CD4-positive, CD25-positive, alpha-beta regulatory T cell (primary cell): Measurements from ENCODE around the gene UGT1A8. TPM values are rescaled to one million over a fixed set of nuclear protein-coding genes. Genes with fewer than 3 reads are reported as not detected.
A peak's percentile ranks its signal among the peaks of the same experiment; 100 is the strongest.

ENCODE experiments used
- ATAC-seq, 2 donors: fragments of 150-1000 bp; cut with Tn5 transposase; one replicate each; pipeline ENCODE4 v1.10.0; 2021; ENCODE audit warnings: low read depth in 2 of 2, moderate number of reproducible peaks in 2 of 2, moderate library complexity in 1 of 2
- DNase-seq, 3 donors: peaks; one replicate each; pipeline versions ENCODE4 v3.0.0 to v3.0.0-alpha.2; 2012 to 2022; ENCODE audit warnings: mixed read lengths in 1 of 3
- H3K27ac ChIP-seq: one replicate; pipeline ENCODE4 v1.7.0; 2013; ENCODE audit warnings: mild to moderate bottlenecking, low read length; ENCODE audit not compliant: insufficient read depth, poor library complexity, severe bottlenecking
- H3K27me3 ChIP-seq: one replicate; pipeline ENCODE4 v1.7.0; 2013; ENCODE audit warnings: low read length; ENCODE audit not compliant: control insufficient read depth, insufficient read depth
- H3K36me3 ChIP-seq: one replicate; pipeline ENCODE4 v1.7.0; 2013; ENCODE audit warnings: mild to moderate bottlenecking, low read length, moderate library complexity; ENCODE audit not compliant: control insufficient read depth, insufficient read depth
- H3K4me1 ChIP-seq: 2 replicates; pipeline ENCODE4 v1.7.0; 2013; ENCODE audit warnings: mild to moderate bottlenecking, low read length; ENCODE audit not compliant: insufficient read depth, control insufficient read depth, poor library complexity, severe bottlenecking
- H3K4me3 ChIP-seq: one replicate; pipeline ENCODE4 v1.7.0; 2013; ENCODE audit warnings: low read depth, mild to moderate bottlenecking, low read length, moderate library complexity
- H3K9me3 ChIP-seq, 2 experiments: 1 replicate in 1 of 2; 2 replicates in 1 of 2; pipeline ENCODE4 v1.7.0; 2013; ENCODE audit warnings: low read length in 2 of 2, mild to moderate bottlenecking in 1 of 2, moderate library complexity in 1 of 2; ENCODE audit not compliant: control insufficient read depth in 2 of 2
- H3K27ac Mint-ChIP-seq, 3 donors: one replicate each; pipeline ENCODE4 v1.8.0; 2020 to 2022; ENCODE audit warnings: mild to moderate bottlenecking in 3 of 3, mixed read lengths in 3 of 3, moderate library complexity in 2 of 3
- H3K27me3 Mint-ChIP-seq: one replicate; pipeline ENCODE4 v1.8.0; 2022; ENCODE audit warnings: mild to moderate bottlenecking, mixed read lengths
- H3K36me3 Mint-ChIP-seq: one replicate; pipeline ENCODE4 v1.8.0; 2020; ENCODE audit warnings: mixed read lengths
- H3K4me1 Mint-ChIP-seq, 4 donors: one replicate each; pipeline ENCODE4 v1.8.0; 2020 to 2022; ENCODE audit warnings: mixed read lengths in 4 of 4, mild to moderate bottlenecking in 1 of 4
- H3K4me3 Mint-ChIP-seq, 4 donors: one replicate each; pipeline ENCODE4 v1.8.0; 2020 to 2022; ENCODE audit warnings: mild to moderate bottlenecking in 4 of 4, mixed read lengths in 4 of 4, moderate library complexity in 3 of 4
- H3K9me3 Mint-ChIP-seq, 7 donors: one replicate each; pipeline ENCODE4 v1.8.0; 2020 to 2022; ENCODE audit warnings: mixed read lengths in 7 of 7, mild to moderate bottlenecking in 3 of 7, moderate library complexity in 2 of 7
- polyA plus RNA-seq, 4 donors: library from polyadenylated mRNA; unstranded; fragments of 300-500 nt; fragmentation: Illumina TruSeq; gene quantifications; one replicate each; pipeline ENCODE4 v1.2.3, GENCODE V29; 2021
- total RNA-seq: library from RNA; stranded (reverse); gene quantifications from one replicate; pipeline ENCODE4 v1.2.3, GENCODE V29; 2022

UGT1A8 gene
- total and polyA plus RNA-seq, 5 donors from 2014 or later, result not detected

DNA sequence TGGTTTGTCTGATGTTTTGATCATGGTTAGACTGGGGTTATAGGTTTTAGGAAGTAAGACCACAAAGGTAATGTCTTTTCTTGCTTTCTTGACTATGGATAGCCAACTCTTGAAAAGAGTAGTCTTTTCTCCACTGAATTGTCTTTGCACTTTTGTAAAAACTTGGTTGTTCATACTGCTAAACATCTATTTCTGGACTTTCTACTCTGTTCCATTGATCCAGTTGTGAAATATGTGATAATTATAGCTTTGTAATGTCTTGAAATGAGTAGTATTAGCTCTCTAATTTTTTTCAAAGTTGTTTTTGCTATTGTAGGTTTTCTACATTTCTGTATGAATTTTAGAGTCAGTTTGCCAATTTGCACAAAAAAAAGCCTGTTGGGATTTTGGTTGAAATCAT, 41.2 kb downstream of the UGT1A8 start:
- H3K9me3 ChIP-seq, result no peaks in the 10 kb centered on the region
- H3K4me3 ChIP-seq, result no peak overlapping the region
- Mint-ChIP-seq H3K4me3 (no peak overlapping the region), H3K4me1 (no peaks in the 10 kb centered on the region), H3K36me3 (no peaks in the 10 kb centered on the region), H3K27ac (no peak overlapping the region), H3K27me3 (peaks cover 38% of the 10 kb centered on the region), H3K9me3 (peaks cover 0 to 3% (median 0%) of the 10 kb centered on the region in 7 donors)
- no peak overlapping the region for H3K27ac ChIP-seq
- H3K27me3 ChIP-seq, result peaks cover 5% of the 10 kb centered on the region
- DNase-seq (no peak), ATAC-seq (no peak)
- H3K4me1 ChIP-seq, result no peaks in the 10 kb centered on the region
- no peaks in the 10 kb centered on the region for H3K36me3 ChIP-seq

- Mint-ChIP-seq H3K4me1 (no peaks in the 10 kb centered on the region), H3K4me3 (no peak overlapping the region), H3K36me3 (no peaks in the 10 kb centered on the region), H3K9me3 (peaks cover 0 to 15% (median 5%) of the 10 kb centered on the region in 7 donors), H3K27me3 (peaks cover 26% of the 10 kb centered on the region), H3K27ac (no peak overlapping the region)
- peaks cover 5% of the 10 kb centered on the region for H3K27me3 ChIP-seq
- no peaks in the 10 kb centered on the region for H3K4me1 ChIP-seq
- H3K36me3 ChIP-seq, result no peaks in the 10 kb centered on the region
- ATAC-seq, result no peak
- H3K4me3 ChIP-seq, result no peak overlapping the region
- no peak overlapping the region for H3K27ac ChIP-seq
- H3K9me3 ChIP-seq, result no peaks in the 10 kb centered on the region
- no peak for DNase-seq
Measured at GRCh38 chr2:233663911-233664310, 46.5 kb downstream of the UGT1A8 start.

GRCh38 chr2:233668605-233669260, 51.3 kb downstream of the UGT1A8 start:
- Histone ChIP-seq H3K4me3 (no peak overlapping the region), H3K9me3 (no peaks in the 10 kb centered on the region), H3K36me3 (no peaks in the 10 kb centered on the region), H3K4me1 (no peaks in the 10 kb centered on the region), H3K27me3 (no peaks in the 10 kb centered on the region), H3K27ac (no peak overlapping the region)
- Mint-ChIP-seq H3K9me3 (peaks cover 0 to 13% (median 5%) of the 10 kb centered on the region in 7 donors), H3K36me3 (no peaks in the 10 kb centered on the region), H3K4me3 (no peak overlapping the region), H3K4me1 (no peaks in the 10 kb centered on the region), H3K27ac (peak overlapping the region in 1 of 3 donors; percentile 20), H3K27me3 (peaks cover 20% of the 10 kb centered on the region)
- DNase-seq (no peak), ATAC-seq (no peak)

GRCh38 chr2:233671290-233672161, 54.1 kb downstream of the UGT1A8 start, which contains the start of gene UGT1A9:
Gene UGT1A9, plus strand, starts transcription at chr2:233671898. Its CDS starts 37 bp downstream, at chr2:233671935.
- Mint-ChIP-seq H3K27me3 (peaks cover 22% of the 10 kb centered on the region), H3K9me3 (peaks cover 0 to 7% (median 2%) of the 10 kb centered on the region in 7 donors), H3K4me1 (no peaks in the 10 kb centered on the region), H3K36me3 (no peaks in the 10 kb centered on the region), H3K4me3 (no peak within 1 kb of the TSS), H3K27ac (no peak within 1 kb of the TSS)
- H3K27me3 ChIP-seq, result peaks cover 7% of the 10 kb centered on the region
- no peaks in the 10 kb centered on the region for H3K9me3 ChIP-seq
- DNase-seq, result no peak
- ATAC-seq, result no peak
- no peak within 1 kb of the TSS for H3K4me3 ChIP-seq
- H3K27ac ChIP-seq, result no peak within 1 kb of the TSS
- no peaks in the 10 kb centered on the region for H3K4me1 ChIP-seq
- H3K36me3 ChIP-seq, result no peaks in the 10 kb centered on the region

- no peaks in the 10 kb centered on the region for H3K4me1 Mint-ChIP-seq
- peaks cover 25% of the 10 kb centered on the region for H3K27me3 Mint-ChIP-seq
- DNase-seq, result no peak
- Histone ChIP-seq H3K27me3 (peaks cover 7% of the 10 kb centered on the region), H3K9me3 (no peaks in the 10 kb centered on the region), H3K4me3 (no peak overlapping the region), H3K4me1 (no peaks in the 10 kb centered on the region), H3K36me3 (no peaks in the 10 kb centered on the region), H3K27ac (no peak overlapping the region)
- no peak overlapping the region for H3K4me3 Mint-ChIP-seq
- no peak overlapping the region for H3K27ac Mint-ChIP-seq
- peaks cover 0 to 7% (median 2%) of the 10 kb centered on the region in 7 donors for H3K9me3 Mint-ChIP-seq
- H3K36me3 Mint-ChIP-seq, result no peaks in the 10 kb centered on the region
- ATAC-seq, result no peak
Measured at GRCh38 chr2:233672886-233673285, 55.5 kb downstream of the UGT1A8 start.

DNA sequence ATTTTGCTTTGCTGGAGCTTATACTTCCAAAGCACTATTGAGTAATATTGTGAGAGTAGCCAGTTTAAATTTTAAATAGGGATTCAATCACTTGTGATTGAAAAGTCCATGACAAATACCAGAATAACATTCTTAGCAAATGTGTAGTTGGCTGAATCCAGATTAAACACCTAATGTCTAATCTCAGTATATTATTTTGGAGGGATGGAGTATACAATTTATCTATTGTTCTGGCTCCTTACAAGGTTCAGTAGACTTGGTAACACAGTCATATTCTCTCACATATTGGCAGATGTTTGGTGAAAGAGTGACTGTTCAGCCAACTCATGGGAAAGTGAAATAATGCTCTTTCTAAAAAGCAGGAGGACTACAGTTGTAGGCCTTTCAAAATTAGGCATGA, 56.5 kb downstream of the UGT1A8 start:
- Histone ChIP-seq H3K4me1 (no peaks in the 10 kb centered on the region), H3K27ac (no peak overlapping the region), H3K27me3 (peaks cover 8% of the 10 kb centered on the region), H3K9me3 (no peaks in the 10 kb centered on the region), H3K36me3 (no peaks in the 10 kb centered on the region), H3K4me3 (no peak overlapping the region)
- Mint-ChIP-seq H3K27me3 (peaks cover 28% of the 10 kb centered on the region), H3K27ac (no peak overlapping the region), H3K9me3 (peaks cover 0 to 4% (median 0%) of the 10 kb centered on the region in 7 donors), H3K4me1 (no peaks in the 10 kb centered on the region), H3K36me3 (no peaks in the 10 kb centered on the region), H3K4me3 (no peak overlapping the region)
- DNase-seq (no peak), ATAC-seq (no peak)

DNA sequence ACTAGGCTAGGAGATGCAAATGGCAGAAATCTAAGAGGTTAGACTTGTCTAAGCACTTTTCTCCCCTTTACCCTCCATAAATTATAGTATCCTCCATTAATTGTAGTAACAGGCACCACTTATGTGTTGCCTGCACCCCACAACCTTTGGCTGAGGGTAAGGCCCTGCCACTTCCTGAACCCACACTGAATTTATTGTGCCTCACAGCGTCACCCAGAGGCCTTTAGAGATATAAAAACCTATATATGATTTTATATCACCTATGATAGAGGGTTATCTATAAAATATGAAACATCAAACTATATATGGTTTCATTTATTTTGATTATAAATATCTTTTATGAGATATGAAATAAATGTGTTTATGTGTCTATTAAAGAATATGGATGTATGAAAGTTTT, 56.9 kb downstream of the UGT1A8 start:
- H3K27ac Mint-ChIP-seq, result no peak overlapping the region
- Histone ChIP-seq H3K4me1 (no peaks in the 10 kb centered on the region), H3K36me3 (no peaks in the 10 kb centered on the region), H3K4me3 (no peak overlapping the region), H3K27me3 (peaks cover 12% of the 10 kb centered on the region), H3K9me3 (no peaks in the 10 kb centered on the region), H3K27ac (no peak overlapping the region)
- H3K27me3 Mint-ChIP-seq, result peaks cover 29% of the 10 kb centered on the region
- H3K9me3 Mint-ChIP-seq, result peaks cover 0 to 4% (median 0%) of the 10 kb centered on the region in 7 donors
- DNase-seq, result no peak
- no peak for ATAC-seq
- no peak overlapping the region for H3K4me3 Mint-ChIP-seq
- H3K36me3 Mint-ChIP-seq, result no peaks in the 10 kb centered on the region
- H3K4me1 Mint-ChIP-seq, result no peaks in the 10 kb centered on the region
